Effector memory CD8-positive, alpha-beta T cell (primary cell): ENCODE data around the gene PHACTR1.

Experiments
- ATAC-seq: fragments of 150-1000 bp; cut with Tn5 transposase; replicated peaks from 2 replicates; pipeline ENCODE4 v1.10.0; 2021; ENCODE audit warnings: mild to moderate bottlenecking, moderate library complexity
- DNase-seq, 3 experiments: peaks; one replicate each; pipeline ENCODE4 v3.0.0; 2021
- H3K27ac Mint-ChIP-seq, 2 donors: one replicate each; pipeline ENCODE4 v1.8.0; 2022; ENCODE audit warnings: mild to moderate bottlenecking in 2 of 2, mixed read lengths in 2 of 2, moderate library complexity in 2 of 2
- H3K27me3 Mint-ChIP-seq, 2 donors: one replicate each; pipeline ENCODE4 v1.8.0; 2022; ENCODE audit warnings: mixed read lengths in 2 of 2
- H3K36me3 Mint-ChIP-seq: one replicate; pipeline ENCODE4 v1.8.0; 2022; ENCODE audit warnings: mild to moderate bottlenecking, moderate library complexity, mixed read lengths; ENCODE audit not compliant: insufficient read depth
- H3K4me1 Mint-ChIP-seq, 2 donors: one replicate each; pipeline ENCODE4 v1.8.0; 2022; ENCODE audit warnings: low read depth in 2 of 2, mixed read lengths in 2 of 2
- H3K4me3 Mint-ChIP-seq, 2 donors: one replicate each; pipeline ENCODE4 v1.8.0; 2022; ENCODE audit warnings: mild to moderate bottlenecking in 2 of 2, mixed read lengths in 2 of 2, moderate library complexity in 2 of 2
- H3K9me3 Mint-ChIP-seq, 2 donors: one replicate each; pipeline ENCODE4 v1.8.0; 2022; ENCODE audit warnings: mixed read lengths in 2 of 2

Gene PHACTR1

GRCh38 chr6:13096084-13096483 lies 379.5 kb downstream of the PHACTR1 start:
- DNase-seq: no peak
- no peaks in the 10 kb centered on the region for H3K4me1 Mint-ChIP-seq
- H3K36me3 Mint-ChIP-seq: no peaks in the 10 kb centered on the region
- no peak for ATAC-seq
- H3K27ac Mint-ChIP-seq: no peak overlapping the region
- H3K9me3 Mint-ChIP-seq: no peaks in the 10 kb centered on the region
- no peak overlapping the region for H3K4me3 Mint-ChIP-seq
- peaks cover 0 to 9% of the 10 kb centered on the region in 2 donors for H3K27me3 Mint-ChIP-seq

GRCh38 chr6:13097454-13097853 lies 380.9 kb downstream of the PHACTR1 start:
- Mint-ChIP-seq H3K27ac (no peak overlapping the region), H3K36me3 (no peaks in the 10 kb centered on the region), H3K4me1 (no peaks in the 10 kb centered on the region), H3K27me3 (peaks cover 0 to 16% of the 10 kb centered on the region in 2 donors), H3K9me3 (no peaks in the 10 kb centered on the region), H3K4me3 (no peak overlapping the region)
- no peak for DNase-seq
- no peak for ATAC-seq

- ATAC-seq: no peak
Measured at GRCh38 chr6:13098006-13098405, 381.4 kb downstream of the PHACTR1 start.

GRCh38 chr6:13098793-13099570 lies 382.4 kb downstream of the PHACTR1 start:
- Mint-ChIP-seq H3K27me3 (peaks cover 0 to 16% of the 10 kb centered on the region in 2 donors), H3K4me1 (no peaks in the 10 kb centered on the region), H3K4me3 (no peak overlapping the region), H3K27ac (no peak overlapping the region), H3K36me3 (no peaks in the 10 kb centered on the region), H3K9me3 (no peaks in the 10 kb centered on the region)
- DNase-seq (no peak), ATAC-seq (peak; percentile 26)

More at GRCh38 chr6:13098006-13098405, 381.4 kb downstream of the PHACTR1 start:
- no peaks in the 10 kb centered on the region for H3K9me3 Mint-ChIP-seq
- no peak overlapping the region for H3K4me3 Mint-ChIP-seq
- peaks cover 0 to 16% of the 10 kb centered on the region in 2 donors for H3K27me3 Mint-ChIP-seq
- no peaks in the 10 kb centered on the region for H3K4me1 Mint-ChIP-seq
- no peak for DNase-seq
- no peak overlapping the region for H3K27ac Mint-ChIP-seq
- H3K36me3 Mint-ChIP-seq: no peaks in the 10 kb centered on the region

GRCh38 chr6:13099771-13100170 lies 383.2 kb downstream of the PHACTR1 start:
- DNase-seq: no peak
- Mint-ChIP-seq H3K27ac (no peak overlapping the region), H3K27me3 (peaks cover 0 to 18% of the 10 kb centered on the region in 2 donors), H3K36me3 (no peaks in the 10 kb centered on the region), H3K4me1 (no peaks in the 10 kb centered on the region), H3K9me3 (no peaks in the 10 kb centered on the region), H3K4me3 (no peak overlapping the region)
- no peak for ATAC-seq

- DNase-seq (no peak), ATAC-seq (no peak)
- H3K36me3 Mint-ChIP-seq: no peaks in the 10 kb centered on the region
- peaks cover 0 to 27% of the 10 kb centered on the region in 2 donors for H3K27me3 Mint-ChIP-seq
- H3K4me1 Mint-ChIP-seq: no peaks in the 10 kb centered on the region
- no peak overlapping the region for H3K4me3 Mint-ChIP-seq
- H3K27ac Mint-ChIP-seq: no peak overlapping the region
- H3K9me3 Mint-ChIP-seq: no peaks in the 10 kb centered on the region
Measured at GRCh38 chr6:13101409-13101808, 384.8 kb downstream of the PHACTR1 start.

GRCh38 chr6:13101985-13102384 lies 385.4 kb downstream of the PHACTR1 start:
- no peaks in the 10 kb centered on the region for H3K9me3 Mint-ChIP-seq
- H3K4me1 Mint-ChIP-seq: no peaks in the 10 kb centered on the region
- DNase-seq (no peak), ATAC-seq (no peak)
- no peak overlapping the region for H3K4me3 Mint-ChIP-seq
- H3K36me3 Mint-ChIP-seq: no peaks in the 10 kb centered on the region
- H3K27me3 Mint-ChIP-seq: peaks cover 0 to 27% of the 10 kb centered on the region in 2 donors
- no peak overlapping the region for H3K27ac Mint-ChIP-seq

- no peak overlapping the region for H3K27ac Mint-ChIP-seq
- no peak overlapping the region for H3K4me3 Mint-ChIP-seq
- ATAC-seq: no peak
- no peaks in the 10 kb centered on the region for H3K36me3 Mint-ChIP-seq
- no peaks in the 10 kb centered on the region for H3K4me1 Mint-ChIP-seq
- no peaks in the 10 kb centered on the region for H3K9me3 Mint-ChIP-seq
- no peak for DNase-seq
- H3K27me3 Mint-ChIP-seq: peaks cover 0 to 27% of the 10 kb centered on the region in 2 donors
Measured at GRCh38 chr6:13103169-13103568, 386.6 kb downstream of the PHACTR1 start.

GRCh38 chr6:13105139-13105538 lies 388.6 kb downstream of the PHACTR1 start:
- no peaks in the 10 kb centered on the region for H3K36me3 Mint-ChIP-seq
- no peak overlapping the region for H3K4me3 Mint-ChIP-seq

GRCh38 chr6:13112921-13113320 lies 396.4 kb downstream of the PHACTR1 start:
- Mint-ChIP-seq H3K36me3 (no peaks in the 10 kb centered on the region), H3K27me3 (peaks cover 46 to 51% of the 10 kb centered on the region in 2 donors), H3K27ac (no peak overlapping the region), H3K4me1 (no peaks in the 10 kb centered on the region), H3K4me3 (no peak overlapping the region), H3K9me3 (no peaks in the 10 kb centered on the region)
- DNase-seq: no peak
- no peak for ATAC-seq

More at GRCh38 chr6:13105139-13105538, 388.6 kb downstream of the PHACTR1 start:
- H3K27me3 Mint-ChIP-seq: peaks cover 2 to 29% of the 10 kb centered on the region in 2 donors
- ATAC-seq: no peak
- no peaks in the 10 kb centered on the region for H3K9me3 Mint-ChIP-seq
- no peak for DNase-seq
- H3K27ac Mint-ChIP-seq: no peak overlapping the region
- H3K4me1 Mint-ChIP-seq: no peaks in the 10 kb centered on the region

- no peaks in the 10 kb centered on the region for H3K9me3 Mint-ChIP-seq
- H3K27ac Mint-ChIP-seq: no peak overlapping the region
- no peaks in the 10 kb centered on the region for H3K4me1 Mint-ChIP-seq
- no peak overlapping the region for H3K4me3 Mint-ChIP-seq
- no peaks in the 10 kb centered on the region for H3K36me3 Mint-ChIP-seq
- DNase-seq (no peak), ATAC-seq (no peak)
- H3K27me3 Mint-ChIP-seq: peaks cover 47 to 51% of the 10 kb centered on the region in 2 donors
Measured at GRCh38 chr6:13113376-13113775, 396.8 kb downstream of the PHACTR1 start.

GRCh38 chr6:13113981-13114593 lies 397.5 kb downstream of the PHACTR1 start:
- H3K4me3 Mint-ChIP-seq: no peak overlapping the region
- H3K36me3 Mint-ChIP-seq: no peaks in the 10 kb centered on the region
- H3K9me3 Mint-ChIP-seq: no peaks in the 10 kb centered on the region
- no peak overlapping the region for H3K27ac Mint-ChIP-seq
- H3K4me1 Mint-ChIP-seq: no peaks in the 10 kb centered on the region
- DNase-seq: no peak
- ATAC-seq: no peak
- peaks cover 47 to 51% of the 10 kb centered on the region in 2 donors for H3K27me3 Mint-ChIP-seq

GRCh38 chr6:13116155-13116554 lies 399.6 kb downstream of the PHACTR1 start:
- no peaks in the 10 kb centered on the region for H3K4me1 Mint-ChIP-seq
- no peaks in the 10 kb centered on the region for H3K36me3 Mint-ChIP-seq
- H3K9me3 Mint-ChIP-seq: no peaks in the 10 kb centered on the region
- peaks cover 51 to 58% of the 10 kb centered on the region in 2 donors for H3K27me3 Mint-ChIP-seq
- H3K27ac Mint-ChIP-seq: no peak overlapping the region
- DNase-seq (no peak), ATAC-seq (no peak)
- H3K4me3 Mint-ChIP-seq: no peak overlapping the region

- DNase-seq: no peak
- no peaks in the 10 kb centered on the region for H3K9me3 Mint-ChIP-seq
- ATAC-seq: no peak
Measured at GRCh38 chr6:13117570-13117969, 401.0 kb downstream of the PHACTR1 start.

More at GRCh38 chr6:13117570-13117969, 401.0 kb downstream of the PHACTR1 start:
- Mint-ChIP-seq H3K4me3 (no peak overlapping the region), H3K27me3 (peaks cover 45 to 52% of the 10 kb centered on the region in 2 donors), H3K36me3 (no peaks in the 10 kb centered on the region), H3K27ac (no peak overlapping the region), H3K4me1 (no peaks in the 10 kb centered on the region)
